Measurements from ENCODE around the gene THG1L.

DNA sequence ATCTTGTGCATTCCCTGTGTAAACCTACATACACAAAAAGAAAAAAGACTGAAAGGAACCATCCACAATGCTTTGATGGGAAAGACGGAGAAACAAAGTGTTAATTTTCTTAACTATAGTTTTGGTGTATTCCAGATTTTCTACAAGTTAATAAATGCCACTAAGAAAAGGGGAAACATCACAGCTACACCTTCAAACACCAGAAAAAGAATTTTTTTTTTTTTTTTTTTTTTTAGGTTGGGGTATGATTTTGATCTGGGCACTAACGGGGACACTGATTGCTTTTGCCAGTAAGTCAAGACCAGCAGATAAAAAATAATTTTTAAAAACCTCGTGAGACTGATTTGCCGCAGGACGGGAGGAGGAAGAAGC, 334 bp upstream of the THG1L start:
- TF ChIP-seq, protein P1, sequence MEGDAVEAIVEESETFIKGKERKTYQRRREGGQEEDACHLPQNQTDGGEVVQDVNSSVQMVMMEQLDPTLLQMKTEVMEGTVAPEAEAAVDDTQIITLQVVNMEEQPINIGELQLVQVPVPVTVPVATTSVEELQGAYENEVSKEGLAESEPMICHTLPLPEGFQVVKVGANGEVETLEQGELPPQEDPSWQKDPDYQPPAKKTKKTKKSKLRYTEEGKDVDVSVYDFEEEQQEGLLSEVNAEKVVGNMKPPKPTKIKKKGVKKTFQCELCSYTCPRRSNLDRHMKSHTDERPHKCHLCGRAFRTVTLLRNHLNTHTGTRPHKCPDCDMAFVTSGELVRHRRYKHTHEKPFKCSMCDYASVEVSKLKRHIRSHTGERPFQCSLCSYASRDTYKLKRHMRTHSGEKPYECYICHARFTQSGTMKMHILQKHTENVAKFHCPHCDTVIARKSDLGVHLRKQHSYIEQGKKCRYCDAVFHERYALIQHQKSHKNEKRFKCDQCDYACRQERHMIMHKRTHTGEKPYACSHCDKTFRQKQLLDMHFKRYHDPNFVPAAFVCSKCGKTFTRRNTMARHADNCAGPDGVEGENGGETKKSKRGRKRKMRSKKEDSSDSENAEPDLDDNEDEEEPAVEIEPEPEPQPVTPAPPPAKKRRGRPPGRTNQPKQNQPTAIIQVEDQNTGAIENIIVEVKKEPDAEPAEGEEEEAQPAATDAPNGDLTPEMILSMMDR (IDR thresholded peaks at IDR 0.05): no peak
- no peak for TF ChIP-seq POLR2A (IDR thresholded peaks at IDR 0.05)
